NT2/D1 (cell line): Measurements from ENCODE around the gene GZMM.

Experiments
- SUZ12 ChIP-seq: IDR thresholded peaks from 2 replicates; pipeline ENCODE4 v1.6.1; 2011; ENCODE audit not compliant: insufficient read length, insufficient read depth; ENCODE audit errors: extremely low read depth
- YY1 ChIP-seq: IDR thresholded peaks from 2 replicates; pipeline ENCODE4 v1.6.1; 2011; ENCODE audit not compliant: insufficient read length, insufficient read depth
- ZNF274 ChIP-seq: IDR thresholded peaks from 2 replicates; pipeline ENCODE4 v1.6.1; 2011; ENCODE audit warnings: mild to moderate bottlenecking, low read depth, low read length

DNA sequence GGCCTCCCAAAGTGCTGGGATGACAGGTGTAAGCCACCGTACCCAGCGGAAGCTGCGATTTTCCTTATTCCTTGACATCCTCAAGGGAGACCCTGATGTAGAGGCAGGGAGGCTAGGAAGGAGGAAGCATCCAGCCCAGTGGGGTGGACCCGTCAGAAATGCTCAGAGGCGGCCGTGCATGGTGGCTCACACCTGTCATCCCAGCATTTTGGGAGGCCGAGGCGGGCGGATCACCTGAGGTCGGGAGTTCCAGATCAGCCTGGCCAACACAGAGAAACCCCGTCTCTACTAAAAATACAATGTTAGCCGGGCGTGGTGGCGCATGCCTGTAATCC is 11.6 kb downstream of the GZMM start:
- TF ChIP-seq ZNF274 (no peak), SUZ12 (no peak), YY1 (no peak)
